Upper lobe of left lung (tissue), 6 donors: Measurements from ENCODE around the gene PLXND1. TPM values are rescaled to one million over a fixed set of nuclear protein-coding genes. Genes with fewer than 3 reads are reported as not detected.

ENCODE experiments used
- ATAC-seq, 2 donors: fragments of 200-7000 bp; cut with Tn5 transposase; one replicate each; pipeline ENCODE4 v1.9.1; 2022; ENCODE audit warnings: mild to moderate bottlenecking in 2 of 2, moderate library complexity in 2 of 2; ENCODE audit not compliant: low FRiP score in 2 of 2
- DNase-seq, 2 donors: peaks; one replicate each; pipeline ENCODE4 v3.0.0-alpha.2; 2019 to 2020
- H3K27ac ChIP-seq, 4 donors: fragments of 200-600 bp; sonication (generic); one replicate each; pipeline ENCODE4 v1.5.1; 2016 to 2019
- H3K27me3 ChIP-seq, 4 donors: fragments of 200-600 bp; sonication (generic); one replicate each; pipeline ENCODE4 v1.5.1; 2017 to 2019
- H3K36me3 ChIP-seq, 4 donors: fragments of 200-600 bp; sonication (generic); one replicate each; pipeline ENCODE4 v1.5.1; 2016 to 2019
- H3K4me1 ChIP-seq, 4 donors: fragments of 200-600 bp; sonication (generic); one replicate each; pipeline ENCODE4 v1.5.1; 2018 to 2019
- H3K4me3 ChIP-seq, 4 donors: fragments of 200-600 bp; sonication (generic); one replicate each; pipeline ENCODE4 v1.5.1; 2017 to 2019; ENCODE audit warnings: mild to moderate bottlenecking in 2 of 4, moderate library complexity in 1 of 4
- H3K9me3 ChIP-seq, 4 donors: fragments of 200-600 bp; sonication (generic); one replicate each; pipeline ENCODE4 v1.5.1; 2018 to 2019
- CTCF ChIP-seq, 6 experiments: fragments of 450-650 bp in 4 of 6; fragments of 200-600 bp in 2 of 6; sonication (generic) in 2 of 6; IDR thresholded peaks; one replicate each; pipeline ENCODE4 v1.5.1; 2016 to 2019; ENCODE audit warnings: antibody characterized with exemption in 6 of 6
- EP300 ChIP-seq, 4 donors: sonication (generic); formaldehyde crosslinking; IDR thresholded peaks; one replicate each; pipeline ENCODE4 v1.5.1; 2017; ENCODE audit warnings: antibody characterized with exemption in 4 of 4, control low read depth in 2 of 4
- POLR2A ChIP-seq, 4 donors: fragments of 450-650 bp; IDR thresholded peaks; one replicate each; pipeline ENCODE4 v1.5.1; 2016 to 2017; ENCODE audit warnings: antibody characterized with exemption in 4 of 4, mild to moderate bottlenecking in 2 of 4
- POLR2AphosphoS5 ChIP-seq, 2 donors: sonication (generic); formaldehyde crosslinking; IDR thresholded peaks; one replicate each; pipeline ENCODE4 v1.5.1; 2017; ENCODE audit warnings: antibody characterized with exemption in 2 of 2
- WGBS, 2 donors: methylation state at CpG; one replicate each; pipeline ENCODE4 v1.1.5; 2017 to 2018; 5-methylcytosine and 5-hydroxymethylcytosine counted together
- total RNA-seq, 6 donors: library from RNA; depleted of rRNA in 4 of 6; stranded (reverse); fragments of >200 nt in 4 of 6; gene quantifications; one replicate each; pipeline versions ENCODE4 v1.1.0 to v1.2.1, GENCODE V29; 2016 to 2021
- donor health status: DM: no; HTN: no; CAD: no; lungs with moderate emphysema.
- donor health status: DM: no; HTN: yes; CAD: no; lungs with severe emphysema.

PLXND1 gene
- total RNA-seq, 6 donors from 2014 or later: 95.3 to 607 (median 227) TPM

GRCh38 chr3:129530821-129531220 is 75.7 kb downstream of the PLXND1 start:
- H3K9me3 ChIP-seq: no peaks in the 10 kb centered on the region
- TF ChIP-seq EP300 (IDR thresholded peaks at IDR 0.05): no peak
- no peak for TF ChIP-seq POLR2A (IDR thresholded peaks at IDR 0.05)
- no peak for TF ChIP-seq POLR2AphosphoS5 (IDR thresholded peaks at IDR 0.05)
- no peak for TF ChIP-seq CTCF (IDR thresholded peaks at IDR 0.05)
- H3K4me1 ChIP-seq: peaks cover 7 to 18% (median 8%) of the 10 kb centered on the region in 4 donors
- DNase-seq (no peak), ATAC-seq (no peak)
- WGBS, 2 donors: 98 to 99% methylated on average over 9 to 13 of the region's 13 CpGs
- H3K4me3 ChIP-seq: no peak overlapping the region
- no peaks in the 10 kb centered on the region for H3K36me3 ChIP-seq
- H3K27me3 ChIP-seq: no peaks in the 10 kb centered on the region
- no peak overlapping the region for H3K27ac ChIP-seq

GRCh38 chr3:129530251-129530791 is 76.2 kb downstream of the PLXND1 start:
- ATAC-seq: no peak

GRCh38 chr3:129529436-129530210 is 76.9 kb downstream of the PLXND1 start:
- no peaks in the 10 kb centered on the region for H3K9me3 ChIP-seq
- no peak overlapping the region for H3K27ac ChIP-seq
- TF ChIP-seq CTCF (IDR thresholded peaks at IDR 0.05) (no peak), EP300 (IDR thresholded peaks at IDR 0.05) (no peak), POLR2A (IDR thresholded peaks at IDR 0.05) (no peak), POLR2AphosphoS5 (IDR thresholded peaks at IDR 0.05) (no peak)
- H3K27me3 ChIP-seq: no peaks in the 10 kb centered on the region
- ATAC-seq (no peak), DNase-seq (no peak)
- peaks cover 7 to 18% (median 8%) of the 10 kb centered on the region in 4 donors for H3K4me1 ChIP-seq
- 72 to 76% methylated on average over 11 to 12 of the region's 12 CpGs for WGBS, 2 donors
- no peak overlapping the region for H3K4me3 ChIP-seq
- H3K36me3 ChIP-seq: no peaks in the 10 kb centered on the region

More at GRCh38 chr3:129530251-129530791, 76.2 kb downstream of the PLXND1 start:
- Histone ChIP-seq H3K36me3 (no peaks in the 10 kb centered on the region), H3K4me3 (no peak overlapping the region), H3K4me1 (peaks cover 7 to 18% (median 8%) of the 10 kb centered on the region in 4 donors), H3K27me3 (no peaks in the 10 kb centered on the region), H3K9me3 (no peaks in the 10 kb centered on the region), H3K27ac (no peak overlapping the region)
- no peak for DNase-seq
- TF ChIP-seq POLR2A (IDR thresholded peaks at IDR 0.05) (no peak), POLR2AphosphoS5 (IDR thresholded peaks at IDR 0.05) (no peak), EP300 (IDR thresholded peaks at IDR 0.05) (no peak), CTCF (IDR thresholded peaks at IDR 0.05) (no peak)
- 38 to 44% methylated on average over 6 of the region's 6 CpGs for WGBS, 2 donors

GRCh38 chr3:129528589-129529100 is 77.8 kb downstream of the PLXND1 start, which contains the start of gene RHO:
RHO (plus strand) TSS chr3:129528639; CDS start chr3:129528734, 95 bp downstream.
- Histone ChIP-seq H3K4me3 (no peak within 1 kb of the TSS), H3K4me1 (peaks cover 7 to 18% (median 8%) of the 10 kb centered on the region in 4 donors), H3K27ac (no peak within 1 kb of the TSS), H3K9me3 (no peaks in the 10 kb centered on the region), H3K36me3 (no peaks in the 10 kb centered on the region), H3K27me3 (no peaks in the 10 kb centered on the region)
- TF ChIP-seq EP300 (IDR thresholded peaks at IDR 0.05) (no peak), POLR2AphosphoS5 (IDR thresholded peaks at IDR 0.05) (no peak), CTCF (IDR thresholded peaks at IDR 0.05) (no peak), POLR2A (IDR thresholded peaks at IDR 0.05) (no peak)
- DNase-seq (no peak), ATAC-seq (no peak)
- 88 to 96% methylated on average over 15 to 18 of the region's 18 CpGs for WGBS, 2 donors
